Bronchial epithelial cell (primary cell): ENCODE results near the gene BTN2A1. TPM values are rescaled to one million over a fixed set of nuclear protein-coding genes. Genes with fewer than 3 reads are reported as not detected.
"Not testable (repeated sequence)": the region's sequence is repeated elsewhere in the genome, so short reads cannot be mapped to it uniquely, and the experiment has no call there.

Experiments
- DNase-seq: peaks from one replicate; pipeline ENCODE4 v3.0.0-alpha.2; 2010; ENCODE audit warnings: low read depth
- FAIRE-seq: peaks from 2 replicates; lab custom pipeline; 2011; peaks lifted over from hg19 to GRCh38; lab: Jason Lieb, UNC
- H3K27me3 ChIP-seq: 2 replicates; pipeline ENCODE4 v1.5.1; 2011; ENCODE audit warnings: low read length; ENCODE audit not compliant: control insufficient read depth, insufficient read depth
- H3K36me3 ChIP-seq: 2 replicates; pipeline ENCODE4 v1.5.1; 2011; ENCODE audit warnings: low read length; ENCODE audit not compliant: control insufficient read depth, insufficient read depth
- H3K4me3 ChIP-seq: 2 replicates; pipeline ENCODE4 v1.5.1; 2011; ENCODE audit warnings: mild to moderate bottlenecking, low read depth, low read length, control low read depth
- total RNA-seq: library from RNA; depleted of rRNA; stranded (reverse); fragments of >200 nt; gene quantifications from 2 replicates; pipeline ENCODE4 v1.2.1, GENCODE V29; 2014
- TF ChIP-seq, protein P1 (sequence below): IDR thresholded peaks from 2 replicates; pipeline ENCODE4 v1.5.1; 2011; ENCODE audit warnings: mild to moderate bottlenecking, moderate library complexity, low read length, control low read depth, inconsistent platforms; ENCODE audit not compliant: insufficient read depth, severe bottlenecking

Gene BTN2A1
- total RNA-seq, 1 donor from 2014 or later = 5.3 TPM

DNA sequence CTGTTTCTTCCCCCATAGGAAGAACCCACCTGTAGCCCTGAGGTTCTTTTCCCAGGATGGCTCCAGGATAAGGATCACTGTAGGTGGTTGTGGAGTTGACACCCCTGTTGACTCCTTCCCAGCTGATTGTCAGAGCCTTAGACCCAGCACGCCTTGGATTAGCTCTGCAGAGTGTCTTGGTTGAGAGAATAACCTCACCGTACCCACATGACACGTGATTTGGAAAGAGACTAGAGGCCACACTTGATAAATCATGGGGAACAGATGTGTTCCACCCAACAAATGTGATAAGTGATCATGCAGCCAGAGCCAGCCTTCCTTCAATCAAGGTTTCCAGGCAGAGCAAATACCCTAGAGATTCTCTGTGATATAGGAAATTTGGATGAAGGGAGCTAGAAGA lies 43.5 kb upstream of the BTN2A1 start:
- Histone ChIP-seq H3K36me3 (no peaks in the 10 kb centered on the region), H3K27me3 (no peaks in the 10 kb centered on the region), H3K4me3 (no peak overlapping the region)
- TF ChIP-seq, protein P1, sequence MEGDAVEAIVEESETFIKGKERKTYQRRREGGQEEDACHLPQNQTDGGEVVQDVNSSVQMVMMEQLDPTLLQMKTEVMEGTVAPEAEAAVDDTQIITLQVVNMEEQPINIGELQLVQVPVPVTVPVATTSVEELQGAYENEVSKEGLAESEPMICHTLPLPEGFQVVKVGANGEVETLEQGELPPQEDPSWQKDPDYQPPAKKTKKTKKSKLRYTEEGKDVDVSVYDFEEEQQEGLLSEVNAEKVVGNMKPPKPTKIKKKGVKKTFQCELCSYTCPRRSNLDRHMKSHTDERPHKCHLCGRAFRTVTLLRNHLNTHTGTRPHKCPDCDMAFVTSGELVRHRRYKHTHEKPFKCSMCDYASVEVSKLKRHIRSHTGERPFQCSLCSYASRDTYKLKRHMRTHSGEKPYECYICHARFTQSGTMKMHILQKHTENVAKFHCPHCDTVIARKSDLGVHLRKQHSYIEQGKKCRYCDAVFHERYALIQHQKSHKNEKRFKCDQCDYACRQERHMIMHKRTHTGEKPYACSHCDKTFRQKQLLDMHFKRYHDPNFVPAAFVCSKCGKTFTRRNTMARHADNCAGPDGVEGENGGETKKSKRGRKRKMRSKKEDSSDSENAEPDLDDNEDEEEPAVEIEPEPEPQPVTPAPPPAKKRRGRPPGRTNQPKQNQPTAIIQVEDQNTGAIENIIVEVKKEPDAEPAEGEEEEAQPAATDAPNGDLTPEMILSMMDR = no peak
- DNase-seq (no peak), FAIRE-seq (no peak)

DNA sequence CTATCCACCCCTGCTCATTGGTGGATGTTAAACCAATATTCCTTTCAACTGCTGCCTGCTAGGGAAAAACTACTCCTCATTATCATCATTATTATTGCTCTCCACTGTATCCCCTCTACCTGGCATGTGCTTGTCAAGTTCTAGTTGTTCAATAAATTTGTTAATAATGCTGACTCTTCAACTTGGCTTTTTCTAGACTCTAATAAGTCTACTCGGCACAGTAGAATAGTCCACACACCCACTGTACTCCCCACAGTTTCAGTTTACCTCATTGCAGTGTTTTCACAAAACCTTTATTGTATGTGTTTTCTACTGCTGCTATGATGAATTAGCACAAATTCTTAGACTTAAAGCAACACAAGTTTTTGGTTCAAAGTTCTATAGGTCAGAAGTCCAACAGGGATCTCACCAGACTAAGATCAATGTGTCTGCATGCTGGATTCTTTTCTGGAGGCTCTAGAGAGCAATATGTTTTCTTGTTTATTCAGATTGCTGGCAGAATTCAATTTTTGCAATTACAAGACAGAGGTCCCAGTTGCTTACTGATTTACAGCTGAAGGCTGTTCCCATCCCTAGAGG lies 42.6 kb upstream of the BTN2A1 start:
- DNase-seq = no peak
- Histone ChIP-seq H3K36me3 (no peaks in the 10 kb centered on the region), H3K4me3 (no peak overlapping the region), H3K27me3 (no peaks in the 10 kb centered on the region)
- no peak for FAIRE-seq
- TF ChIP-seq, protein P1 = no peak

DNA sequence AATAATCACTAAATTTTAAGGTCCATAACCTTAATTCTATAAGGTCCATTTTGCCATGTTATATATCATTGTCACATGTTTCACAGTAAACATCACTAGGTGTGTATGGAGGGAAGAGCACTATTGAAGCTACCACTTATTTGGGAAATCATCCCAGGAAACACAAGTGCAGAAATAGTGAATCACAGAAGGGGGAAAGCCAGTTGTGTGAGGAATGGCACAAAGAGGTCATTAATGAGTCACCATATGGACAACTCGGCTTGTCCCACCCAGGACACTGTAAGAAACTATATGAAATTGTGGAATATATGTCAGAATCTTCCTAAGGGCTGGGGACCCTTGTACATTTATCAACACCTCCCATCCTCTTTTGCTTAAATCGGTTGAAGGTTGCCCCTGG lies 42.0 kb upstream of the BTN2A1 start:
- H3K36me3 ChIP-seq = no peaks in the 10 kb centered on the region
- TF ChIP-seq, protein P1 = no peak
- FAIRE-seq (no peak), DNase-seq (no peak)
- no peaks in the 10 kb centered on the region for H3K27me3 ChIP-seq
- H3K4me3 ChIP-seq = no peak overlapping the region

DNA sequence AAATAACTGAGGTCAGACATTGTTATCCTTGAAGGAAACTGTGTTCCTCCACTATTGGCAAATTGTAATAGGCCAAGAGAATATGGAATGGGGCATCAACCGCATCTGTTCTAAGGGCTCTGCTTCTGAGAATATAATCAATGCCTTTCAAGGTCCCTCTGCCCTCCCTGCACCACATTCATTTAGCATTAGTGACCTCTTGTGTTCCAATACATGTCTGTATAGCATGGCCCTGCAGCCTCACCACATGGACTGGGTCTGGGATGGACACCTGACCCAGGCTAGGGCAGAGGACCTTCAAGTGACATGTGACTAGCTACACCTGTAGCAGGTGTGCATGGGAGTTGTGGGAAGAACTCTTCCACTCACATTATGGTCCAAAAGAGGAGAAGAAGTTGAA lies 41.5 kb upstream of the BTN2A1 start:
- FAIRE-seq (no peak), DNase-seq (no peak)
- Histone ChIP-seq H3K36me3 (no peaks in the 10 kb centered on the region), H3K27me3 (no peaks in the 10 kb centered on the region), H3K4me3 (no peak overlapping the region)
- TF ChIP-seq, protein P1 = no peak

DNA sequence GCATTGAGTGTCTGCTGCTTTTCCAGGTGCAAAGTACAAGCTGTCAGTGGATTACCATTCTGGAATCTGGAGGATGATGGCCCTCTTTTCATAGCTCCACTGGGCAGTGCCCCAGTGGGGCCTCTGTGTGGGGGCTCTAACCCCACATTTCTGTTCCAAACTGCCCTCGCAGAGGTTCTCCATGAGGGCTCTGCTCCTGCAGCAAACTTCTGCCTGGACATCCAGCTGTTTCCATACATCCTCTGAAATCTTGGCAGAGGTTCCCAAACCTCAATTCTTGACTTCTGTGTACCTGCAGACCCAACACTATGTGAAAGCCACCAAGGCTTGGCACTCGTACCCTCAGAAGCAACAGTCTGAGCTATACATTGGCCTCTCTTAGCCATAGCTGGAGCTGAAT lies 39.7 kb upstream of the BTN2A1 start:
- not testable (repeated sequence) for H3K4me3 ChIP-seq, DNase-seq, H3K27me3 ChIP-seq, FAIRE-seq, H3K36me3 ChIP-seq

DNA sequence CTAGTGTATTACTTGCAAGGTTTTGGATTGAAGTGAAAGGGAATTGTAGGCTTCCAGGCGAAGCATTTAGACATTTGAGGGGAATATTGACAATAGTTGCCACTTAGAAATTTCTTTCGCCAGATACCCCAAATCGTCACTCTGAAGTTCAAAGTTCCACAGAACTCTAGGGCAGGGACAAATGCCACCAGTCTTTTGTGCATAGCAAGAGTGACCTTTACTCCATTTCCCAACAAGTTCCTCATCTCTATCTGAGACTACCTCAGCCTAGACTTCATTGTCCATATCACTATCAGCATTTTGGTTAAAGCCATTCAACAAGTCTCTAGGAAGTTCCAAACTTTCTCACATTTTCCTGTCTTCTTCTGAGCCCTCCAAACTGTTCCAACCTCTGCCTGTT lies 39.0 kb upstream of the BTN2A1 start:
- FAIRE-seq, H3K36me3 ChIP-seq, H3K4me3 ChIP-seq, DNase-seq, H3K27me3 ChIP-seq: not testable (repeated sequence)

DNA sequence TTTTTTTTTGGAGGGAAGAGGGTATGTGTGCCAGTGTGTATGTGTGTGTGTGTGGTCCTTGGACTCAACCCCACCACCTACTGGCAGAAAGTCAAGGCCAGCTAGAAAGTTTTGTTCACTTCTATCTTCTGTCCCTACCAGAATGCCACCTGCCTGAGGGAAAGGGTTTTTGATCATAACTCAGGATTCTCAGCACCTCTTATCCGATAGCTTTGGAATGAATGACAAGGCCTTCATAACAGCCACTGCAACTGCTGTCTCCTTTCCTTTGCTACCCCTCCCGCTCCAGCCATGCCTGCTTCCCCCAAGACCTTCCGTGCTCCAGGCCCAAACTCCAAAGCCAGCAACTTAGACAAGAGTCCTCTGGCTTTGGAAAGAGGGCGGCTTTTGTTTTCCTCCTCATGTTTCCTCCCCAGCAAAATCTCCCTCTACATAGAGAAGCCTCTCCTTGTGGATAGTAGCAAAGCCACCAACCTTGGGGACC lies 37.0 kb upstream of the BTN2A1 start:
- Histone ChIP-seq H3K4me3 (no peak overlapping the region), H3K27me3 (no peaks in the 10 kb centered on the region), H3K36me3 (no peaks in the 10 kb centered on the region)
- FAIRE-seq = no peak
- DNase-seq = peak; percentile 30
- TF ChIP-seq, protein P1 = peak; percentile 59
